Adrenal gland (tissue), 5 donors: Measurements from ENCODE around the gene PGBD5.

Experiments
- CTCF ChIP-seq, 6 experiments: fragments of 450-650 bp in 4 of 6; fragments of 200-600 bp in 2 of 6; sonication (generic) in 1 of 6; IDR thresholded peaks; 1 replicate in 5 of 6; 2 replicates in 1 of 6; pipeline versions ENCODE4 v1.5.1 to v1.8.0; 2016 to 2021; ENCODE audit warnings: antibody characterized with exemption in 6 of 6, mild to moderate bottlenecking in 2 of 6, moderate library complexity in 1 of 6
- POLR2A ChIP-seq, 2 donors: fragments of 450-650 bp; IDR thresholded peaks; one replicate each; pipeline ENCODE4 v1.6.1; 2017; ENCODE audit warnings: antibody characterized with exemption in 2 of 2, mild to moderate bottlenecking in 2 of 2, moderate library complexity in 1 of 2
- donor health status: DM: no; HTN: no; CAD: no.

GRCh38 chr1:230394741-230395140 lies 31.4 kb downstream of the PGBD5 start:
- TF ChIP-seq CTCF (IDR thresholded peaks at IDR 0.05): no peak
- no peak for TF ChIP-seq POLR2A (IDR thresholded peaks at IDR 0.05)
